K562 (cell line): ENCODE data around the gene TAF1B. TPM values are rescaled to one million over a fixed set of nuclear protein-coding genes. Genes with fewer than 3 reads are reported as not detected.

Experiments used
- ATAC-seq: fragments of 200-7000 bp; cut with Tn5 transposase; 3 replicates; pipeline ENCODE4 v1.9.1; 2020; ENCODE audit warnings: moderate library complexity
- BruUV-seq: library from RNA; stranded (reverse); fragments of 400-500 nt; replicated peaks from 2 replicates; lab custom pipeline; 2021; lab: Mats Ljungman, UMichigan
- CTCF ChIA-PET: fragments of 300-600 bp; formaldehyde crosslinking; extraction: SDS; loops from one replicate; lab custom pipeline; 2021; ENCODE audit warnings: low intra/inter-chr PET ratio; lab: Yijun Ruan, JAX
- POLR2A ChIA-PET: fragments of 300-600, 350-650 bp; sonication (Branson Sonifier 250); formaldehyde crosslinking; extraction: SDS; loops from one replicate; lab custom pipeline; 2021; ENCODE audit warnings: antibody characterized with exemption, inconsistent platforms; lab: Yijun Ruan, JAX
- DNase-seq, 4 experiments: peaks; one replicate each; pipeline versions ENCODE4 v3.0.0 to v3.0.0-alpha.2; 2011 to 2018; ENCODE audit warnings: low spot score in 3 of 4, mixed read lengths in 3 of 4; ENCODE audit errors: extremely low read depth in 1 of 4
- FAIRE-seq: peaks from 2 replicates; lab custom pipeline; 2011; peaks lifted over from hg19 to GRCh38; lab: Jason Lieb, UNC
- H2AFZ ChIP-seq: 2 replicates; pipeline ENCODE4 v1.6.0; 2011; ENCODE audit warnings: low read depth, low read length, control low read depth, inconsistent platforms
- H3K27ac ChIP-seq: fragments of 200-600 bp; 3 replicates; pipeline ENCODE4 v1.8.0; 2011; ENCODE audit warnings: low read depth, mild to moderate bottlenecking, control low read depth, inconsistent platforms, low read length, moderate library complexity, mixed read lengths; ENCODE audit errors: extremely low read depth
- H3K27me3 ChIP-seq, 2 experiments: fragments of 300-600 bp in 1 of 2; 2 replicates in 1 of 2; 3 replicates in 1 of 2; pipeline versions ENCODE4 v1.6.0 to v1.8.0; 2011; ENCODE audit warnings: inconsistent platforms in 2 of 2, low read length in 2 of 2, mild to moderate bottlenecking in 1 of 2, mixed read lengths in 1 of 2, moderate library complexity in 1 of 2; ENCODE audit not compliant: control insufficient read depth in 2 of 2, insufficient read depth in 2 of 2
- H3K36me3 ChIP-seq: fragments of 300-600 bp; 3 replicates; pipeline ENCODE4 v1.8.0; 2011; ENCODE audit warnings: mild to moderate bottlenecking, low read length, inconsistent platforms; ENCODE audit not compliant: control insufficient read depth, insufficient read depth
- H3K4me1 ChIP-seq, 2 experiments: fragments of 200-600 bp in 1 of 2; replicated peaks in 1 of 2; 2 replicates in 1 of 2; 3 replicates in 1 of 2; pipeline versions ENCODE4 v1.5.1 to v1.8.0; 2011; ENCODE audit warnings: inconsistent platforms in 2 of 2, low read length in 2 of 2, mild to moderate bottlenecking in 1 of 2, mixed read lengths in 1 of 2, moderate library complexity in 1 of 2; ENCODE audit not compliant: control insufficient read depth in 2 of 2, insufficient read depth in 2 of 2
- H3K4me2 ChIP-seq: 2 replicates; pipeline ENCODE4 v1.6.1; 2011; ENCODE audit warnings: low read length, control low read depth, inconsistent platforms, mixed read lengths; ENCODE audit not compliant: insufficient read depth
- H3K4me3 ChIP-seq: fragments of 200-600 bp; sonication (generic), shearing (Covaris generic); 2 replicates; pipeline ENCODE4 v1.5.1; 2016; ENCODE audit warnings: control low read depth, inconsistent platforms
- H3K79me2 ChIP-seq: fragments of 200-600 bp; 3 replicates; pipeline ENCODE4 v1.8.0; 2011; ENCODE audit warnings: low read length, inconsistent platforms; ENCODE audit not compliant: control insufficient read depth, insufficient read depth
- H3K9ac ChIP-seq, 2 experiments: 2 replicates each; pipeline versions ENCODE4 v1.6.0 to v1.6.1; 2011; ENCODE audit warnings: low read depth in 2 of 2, low read length in 2 of 2, control low read depth in 1 of 2, inconsistent platforms in 1 of 2, mild to moderate bottlenecking in 1 of 2, mixed read lengths in 1 of 2; ENCODE audit not compliant: insufficient read depth in 1 of 2
- H3K9me1 ChIP-seq: one replicate; pipeline ENCODE4 v1.6.0; 2011; ENCODE audit warnings: inconsistent platforms, mild to moderate bottlenecking, low read length, moderate library complexity; ENCODE audit not compliant: control insufficient read depth, insufficient read depth
- H3K9me3 ChIP-seq: replicated peaks from 2 replicates; pipeline ENCODE4 v1.5.1; 2011; ENCODE audit warnings: low read depth, low read length, inconsistent platforms; ENCODE audit not compliant: control insufficient read depth, insufficient read depth
- H4K20me1 ChIP-seq: replicated peaks from 2 replicates; pipeline ENCODE4 v1.6.1; 2011; ENCODE audit warnings: low read length, inconsistent platforms, mixed read lengths; ENCODE audit not compliant: control insufficient read depth, insufficient read depth
- BDP1 ChIP-seq: IDR thresholded peaks from 3 replicates; pipeline ENCODE4 v1.6.1; 2011; ENCODE audit not compliant: insufficient read length, insufficient read depth
- IFI16 ChIP-seq: fragments of 250-450 bp; sonication (Bioruptor Pico); IDR thresholded peaks from 2 replicates; pipeline ENCODE4 v2.1.2; 2022; ENCODE audit warnings: mild to moderate bottlenecking, inconsistent platforms
- KDM2B ChIP-seq: fragments of 250-450 bp; sonication (Bioruptor Pico); IDR thresholded peaks from 2 replicates; pipeline ENCODE4 v1.8.0; 2021; ENCODE audit warnings: mild to moderate bottlenecking, moderate library complexity
- KHSRP ChIP-seq: fragments of 450-650 bp; IDR thresholded peaks from 2 replicates; pipeline ENCODE4 v1.6.1; 2017
- MIER1 ChIP-seq: fragments of 450-650 bp; IDR thresholded peaks from 2 replicates; pipeline ENCODE4 v1.6.1; 2016; ENCODE audit warnings: antibody characterized with exemption, mild to moderate bottlenecking, low read depth
- NBN ChIP-seq: fragments of 450-650 bp; IDR thresholded peaks from 2 replicates; pipeline ENCODE4 v1.6.1; 2016; ENCODE audit warnings: low read depth, mild to moderate bottlenecking
- POLR2AphosphoS5 ChIP-seq: IDR thresholded peaks from 2 replicates; pipeline ENCODE4 v1.6.1; 2011; ENCODE audit warnings: mild to moderate bottlenecking, low read depth, low read length, moderate library complexity; ENCODE audit not compliant: control insufficient read depth, insufficient read depth
- RBM25 ChIP-seq: fragments of 200-400 bp; formaldehyde crosslinking; IDR thresholded peaks from 2 replicates; pipeline ENCODE4 v1.6.1; 2018; ENCODE audit warnings: low read length, low read depth, moderate library complexity; ENCODE audit not compliant: severe bottlenecking
- SMAD1 ChIP-seq: fragments of 150-350 bp; IDR thresholded peaks from 2 replicates; pipeline ENCODE4 v1.6.1; 2014; ENCODE audit warnings: low read length, low read depth; ENCODE audit not compliant: partially characterized antibody
- WGBS: fragments of 100-300 bp; shearing (Covaris generic); methylation state at CpG from one replicate; pipeline ENCODE4 v1.1.6; 2016; ENCODE audit warnings: low coverage, mixed read lengths; ENCODE audit not compliant: insufficient coverage; ENCODE audit errors: missing lambda C conversion rate; 5-methylcytosine and 5-hydroxymethylcytosine counted together
- in situ Hi-C: fragments of 300-500 bp; cut with MboI; formaldehyde crosslinking; loops from 4 replicates; pipeline ENCODE4 v1.15.0; 2018; ENCODE audit warnings: inconsistent platforms, mixed read lengths
- intact Hi-C: fragments of 100-400 bp; cut with micrococcal nuclease; formaldehyde crosslinking; loops from 2 replicates; pipeline ENCODE4 v1.14.2; 2022
- polyA plus RNA-seq, 8 experiments: library from polyadenylated mRNA; depleted of rRNA in 4 of 8; stranded (reverse) in 5 of 8; unstranded in 3 of 8; fragments of >200 nt; fragmentation: Nextera tagmentation in 2 of 8; fragmentation: Illumina TruSeq in 1 of 8; extraction: Ambion mirVana in 2 of 8; extraction: Trizol in 1 of 8; gene quantifications; 2 replicates each; pipeline versions ENCODE4 v1.2.1 to v1.2.3, GENCODE V29; 2011 to 2014; ENCODE audit warnings: inconsistent platforms in 1 of 8, missing spikeins in 1 of 8
- total RNA-seq, 7 experiments: library from RNA; depleted of rRNA in 6 of 7; stranded (reverse); fragments of >200 nt in 6 of 7; fragmentation: Illumina TruSeq in 2 of 7; extraction: Trizol in 2 of 7; gene quantifications; 2 replicates each; pipeline versions ENCODE4 v1.2.1 to v1.2.3, GENCODE V29; 2011 to 2021; ENCODE audit warnings: low replicate concordance in 1 of 7
- TF ChIP-seq, protein P1 (sequence below), 2 experiments: fragments of 200-800 bp in 1 of 2; sonication (Bioruptor generic) in 1 of 2; sonication (generic) in 1 of 2; formaldehyde crosslinking in 1 of 2; IDR thresholded peaks in 1 of 2; conservative IDR thresholded peaks in 1 of 2; 2 replicates each; pipeline versions ENCODE4 v1.5.0 to v1.6.1; 2016 to 2020; ENCODE audit warnings: missing compliant biosample characterization in 1 of 2, missing genetic modification characterization in 1 of 2, missing genetic modification reagents in 1 of 2
- TF ChIP-seq, protein P2 (sequence below): fragments of 250-450 bp; sonication (Bioruptor Pico); IDR thresholded peaks from 2 replicates; pipeline ENCODE4 v1.4.0; 2020; ENCODE audit warnings: mild to moderate bottlenecking, moderate library complexity
- TF ChIP-seq, protein P3 (sequence below): sonication (generic); formaldehyde crosslinking; IDR thresholded peaks from 2 replicates; pipeline ENCODE4 v1.8.0; 2022; ENCODE audit warnings: mild to moderate bottlenecking, low read depth, missing genetic modification reagents

The TAF1B gene
- total and polyA plus RNA-seq, 9 of the 15 experiments (the other 6 are each of a cell fraction or from before 2014, with no cell fraction given) = 8.8 to 25.1 (median 17.3) TPM

DNA sequence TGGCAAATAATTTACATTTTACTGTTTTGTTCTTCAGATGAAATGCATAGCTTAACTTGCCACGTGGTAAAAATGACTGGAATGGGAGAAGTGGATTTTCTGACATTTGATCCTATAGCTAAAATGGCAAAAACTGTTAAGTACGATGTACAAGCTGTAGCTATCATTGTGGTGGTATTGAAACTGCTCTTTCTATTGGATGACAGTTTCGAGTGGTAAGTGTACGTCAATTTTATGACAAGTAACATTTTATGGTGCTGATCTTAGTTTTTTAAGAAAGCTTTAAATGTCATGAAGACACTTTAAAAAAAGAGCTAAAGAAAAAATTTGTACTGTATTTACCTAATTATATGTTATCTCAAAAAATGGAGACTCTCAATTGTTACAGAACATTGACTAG lies 67.4 kb downstream of the TAF1B start:
- intact Hi-C loops (no loop called here), in situ Hi-C loops (no loop called here)
- ATAC-seq (no peak), FAIRE-seq (no peak), DNase-seq (no peak)
- peak; percentile 71 for TF ChIP-seq RBM25
- TF ChIP-seq POLR2AphosphoS5 = no peak
- peak; percentile 89 for TF ChIP-seq MIER1
- Histone ChIP-seq H2AFZ (no peak overlapping the region), H3K4me3 (no peak overlapping the region), H3K79me2 (no peaks in the 10 kb centered on the region), H3K4me1 (peaks cover 0 to 8% of the 10 kb centered on the region in 2 experiments; a peak in 3 of 5 replicates), H3K9me3 (no peaks in the 10 kb centered on the region), H3K9me1 (no peaks in the 10 kb centered on the region), H3K36me3 (peaks cover 34% of the 10 kb centered on the region; the same call in 2 of the 3 replicates), H3K27me3 (no peaks in the 10 kb centered on the region), H3K27ac (no peak overlapping the region), H3K4me2 (no peak overlapping the region), H4K20me1 (no peaks in the 10 kb centered on the region), H3K9ac (no peak overlapping the region)
- ChIA-PET CTCF (no interaction called here), POLR2A (interaction anchor here (2.5 kb wide), 1 partner anchor 10 kb away, joined by 7 read pairs; no protein-coding TSS in a partner anchor)
- 23% methylated on average over 4 of the region's 4 CpGs for WGBS
- BruUV-seq = no TSS peak

DNA sequence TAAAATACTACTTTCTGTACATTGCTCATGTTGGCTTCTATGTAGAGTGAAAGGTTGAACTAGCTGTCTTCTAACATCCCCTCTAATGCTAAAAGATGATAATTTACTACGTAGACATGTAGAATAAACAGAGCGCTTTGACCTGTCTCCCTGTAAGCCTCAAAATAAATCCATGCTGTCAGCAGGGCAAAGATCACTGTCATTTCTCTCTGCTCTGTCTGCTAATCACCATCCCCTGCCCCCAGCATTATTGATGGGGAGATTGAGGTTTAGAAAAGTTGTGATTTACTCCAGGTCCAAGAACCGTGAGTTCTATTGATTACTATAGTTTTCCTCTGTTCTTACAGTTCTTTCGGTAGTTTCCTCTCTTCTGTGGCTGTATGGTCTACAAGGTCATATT lies 69.2 kb downstream of the TAF1B start:
- no TSS peak for BruUV-seq
- Histone ChIP-seq H3K36me3 (peaks cover 38% of the 10 kb centered on the region; the same call in 2 of the 3 replicates), H3K4me3 (no peak overlapping the region), H3K27me3 (no peaks in the 10 kb centered on the region), H3K4me1 (peaks cover 0 to 8% of the 10 kb centered on the region in 2 experiments; a peak in 3 of 5 replicates), H4K20me1 (no peaks in the 10 kb centered on the region), H3K4me2 (no peak overlapping the region), H3K27ac (no peak overlapping the region), H3K9me3 (no peaks in the 10 kb centered on the region), H2AFZ (no peak overlapping the region), H3K9me1 (no peaks in the 10 kb centered on the region), H3K79me2 (no peaks in the 10 kb centered on the region), H3K9ac (no peak overlapping the region)
- ChIA-PET CTCF (no interaction called here), POLR2A (no interaction called here)
- FAIRE-seq (no peak), ATAC-seq (no peak), DNase-seq (no peak)
- WGBS = 75% methylated on average over 4 of the region's 4 CpGs
- intact Hi-C loops (no loop called here), in situ Hi-C loops (no loop called here)
- no peak for TF ChIP-seq KDM2B
- TF ChIP-seq, protein P1, sequence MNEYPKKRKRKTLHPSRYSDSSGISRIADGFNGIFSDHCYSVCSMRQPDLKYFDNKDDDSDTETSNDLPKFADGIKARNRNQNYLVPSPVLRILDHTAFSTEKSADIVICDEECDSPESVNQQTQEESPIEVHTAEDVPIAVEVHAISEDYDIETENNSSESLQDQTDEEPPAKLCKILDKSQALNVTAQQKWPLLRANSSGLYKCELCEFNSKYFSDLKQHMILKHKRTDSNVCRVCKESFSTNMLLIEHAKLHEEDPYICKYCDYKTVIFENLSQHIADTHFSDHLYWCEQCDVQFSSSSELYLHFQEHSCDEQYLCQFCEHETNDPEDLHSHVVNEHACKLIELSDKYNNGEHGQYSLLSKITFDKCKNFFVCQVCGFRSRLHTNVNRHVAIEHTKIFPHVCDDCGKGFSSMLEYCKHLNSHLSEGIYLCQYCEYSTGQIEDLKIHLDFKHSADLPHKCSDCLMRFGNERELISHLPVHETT (CRISPR knock-in tag; conservative IDR thresholded peaks at IDR 0.05 in 1 of 2, IDR thresholded peaks at IDR 0.05 in 1 of 2) = no peak
- no peak for TF ChIP-seq IFI16
- TF ChIP-seq BDP1 = no peak
- no peak for TF ChIP-seq NBN
- TF ChIP-seq, protein P2, sequence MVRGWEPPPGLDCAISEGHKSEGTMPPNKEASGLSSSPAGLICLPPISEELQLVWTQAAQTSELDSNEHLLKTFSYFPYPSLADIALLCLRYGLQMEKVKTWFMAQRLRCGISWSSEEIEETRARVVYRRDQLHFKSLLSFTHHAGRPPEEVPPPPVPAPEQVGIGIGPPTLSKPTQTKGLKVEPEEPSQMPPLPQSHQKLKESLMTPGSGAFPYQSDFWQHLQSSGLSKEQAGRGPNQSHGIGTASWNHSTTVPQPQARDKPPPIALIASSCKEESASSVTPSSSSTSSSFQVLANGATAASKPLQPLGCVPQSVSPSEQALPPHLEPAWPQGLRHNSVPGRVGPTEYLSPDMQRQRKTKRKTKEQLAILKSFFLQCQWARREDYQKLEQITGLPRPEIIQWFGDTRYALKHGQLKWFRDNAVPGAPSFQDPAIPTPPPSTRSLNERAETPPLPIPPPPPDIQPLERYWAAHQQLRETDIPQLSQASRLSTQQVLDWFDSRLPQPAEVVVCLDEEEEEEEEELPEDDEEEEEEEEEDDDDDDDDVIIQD = no peak
- no peak for TF ChIP-seq SMAD1
- TF ChIP-seq, protein P3, sequence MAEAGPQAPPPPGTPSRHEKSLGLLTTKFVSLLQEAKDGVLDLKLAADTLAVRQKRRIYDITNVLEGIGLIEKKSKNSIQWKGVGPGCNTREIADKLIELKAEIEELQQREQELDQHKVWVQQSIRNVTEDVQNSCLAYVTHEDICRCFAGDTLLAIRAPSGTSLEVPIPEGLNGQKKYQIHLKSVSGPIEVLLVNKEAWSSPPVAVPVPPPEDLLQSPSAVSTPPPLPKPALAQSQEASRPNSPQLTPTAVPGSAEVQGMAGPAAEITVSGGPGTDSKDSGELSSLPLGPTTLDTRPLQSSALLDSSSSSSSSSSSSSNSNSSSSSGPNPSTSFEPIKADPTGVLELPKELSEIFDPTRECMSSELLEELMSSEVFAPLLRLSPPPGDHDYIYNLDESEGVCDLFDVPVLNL (CRISPR knock-in tag) = no peak
- TF ChIP-seq KHSRP = no peak
